Calu3 (cell line): ENCODE measurements around the gene CSAG1. TPM values are rescaled to one million over a fixed set of nuclear protein-coding genes. Genes with fewer than 3 reads are reported as not detected.
"Not testable (repeated sequence)": the region's sequence is repeated elsewhere in the genome, so short reads cannot be mapped to it uniquely, and the experiment has no call there.

ENCODE experiments used
- BruUV-seq: library from RNA; stranded (reverse); fragments of 400-500 nt; replicated peaks from 2 replicates; lab custom pipeline; 2021; lab: Mats Ljungman, UMichigan
- CTCF ChIA-PET: fragments of 300-600 bp; sonication (Branson Sonifier 250); formaldehyde crosslinking; loops from one replicate; lab custom pipeline; 2022; ENCODE audit warnings: antibody characterized with exemption; lab: Charles Lee
- DNase-seq: peaks from one replicate; pipeline ENCODE4 v3.0.0; 2022
- H3K27ac Mint-ChIP-seq: one replicate; pipeline ENCODE4 v1.8.0; 2022; ENCODE audit warnings: mixed read lengths; ENCODE audit not compliant: unreplicated experiment
- H3K27me3 Mint-ChIP-seq: one replicate; pipeline ENCODE4 v1.8.0; 2022; ENCODE audit warnings: mixed read lengths; ENCODE audit not compliant: unreplicated experiment
- H3K36me3 Mint-ChIP-seq: one replicate; pipeline ENCODE4 v1.8.0; 2022; ENCODE audit warnings: mild to moderate bottlenecking, moderate library complexity, mixed read lengths; ENCODE audit not compliant: insufficient read depth, unreplicated experiment
- H3K4me1 Mint-ChIP-seq: one replicate; pipeline ENCODE4 v1.8.0; 2022; ENCODE audit warnings: mild to moderate bottlenecking, low read depth, mixed read lengths; ENCODE audit not compliant: unreplicated experiment
- H3K4me3 Mint-ChIP-seq: one replicate; pipeline ENCODE4 v1.8.0; 2022; ENCODE audit warnings: mild to moderate bottlenecking, low read depth, moderate library complexity, mixed read lengths; ENCODE audit not compliant: unreplicated experiment
- H3K9me3 Mint-ChIP-seq: one replicate; pipeline ENCODE4 v1.8.0; 2022; ENCODE audit warnings: low read depth, mixed read lengths; ENCODE audit not compliant: unreplicated experiment
- CTCF ChIP-seq: fragments of 200-600 bp; IDR thresholded peaks from one replicate; pipeline ENCODE4 v1.8.0; 2022; ENCODE audit warnings: antibody characterized with exemption; ENCODE audit not compliant: unreplicated experiment
- intact Hi-C: fragments of 100-400 bp; cut with micrococcal nuclease; formaldehyde crosslinking; loops from one replicate; pipeline ENCODE4 v1.10.0; 2022; ENCODE audit not compliant: unreplicated experiment
- total RNA-seq: library from RNA; stranded (reverse); gene quantifications from 2 replicates; pipeline ENCODE4 v1.2.3, GENCODE V29; 2022

CSAG1 gene
- total RNA-seq, 1 experiment from 2014 or later = not detected

- no peak for TF ChIP-seq CTCF
- Mint-ChIP-seq H3K9me3 (no peaks in the 10 kb centered on the region), H3K4me1 (no peaks in the 10 kb centered on the region), H3K4me3 (no peak overlapping the region), H3K27me3 (peaks cover 25% of the 10 kb centered on the region), H3K36me3 (no peaks in the 10 kb centered on the region), H3K27ac (no peak overlapping the region)
- CTCF ChIA-PET = no interaction called here
- intact Hi-C loops = no loop called here
- no TSS peak for BruUV-seq
- DNase-seq = no peak
Measured at GRCh38 chrX:152725409-152725808, 8.1 kb downstream of the CSAG1 start.

- H3K4me1 Mint-ChIP-seq, H3K27me3 Mint-ChIP-seq, BruUV-seq, H3K27ac Mint-ChIP-seq, intact Hi-C loops, H3K4me3 Mint-ChIP-seq, H3K36me3 Mint-ChIP-seq, DNase-seq, CTCF ChIA-PET, H3K9me3 Mint-ChIP-seq: not testable (repeated sequence)
Measured at GRCh38 chrX:152713815-152714787, 19.4 kb downstream of the CSAG1 start, which contains the start of gene MAGEA2B. TSS of gene MAGEA2B (plus strand) at chrX:152714628. CDS start at chrX:152717107, 2,479 bp downstream.

GRCh38 chrX:152713195-152713594, 20.3 kb downstream of the CSAG1 start:
- H3K27ac Mint-ChIP-seq, H3K9me3 Mint-ChIP-seq, intact Hi-C loops, DNase-seq, CTCF ChIA-PET, H3K4me1 Mint-ChIP-seq, H3K36me3 Mint-ChIP-seq, BruUV-seq, H3K27me3 Mint-ChIP-seq, H3K4me3 Mint-ChIP-seq: not testable (repeated sequence)

- intact Hi-C loops, BruUV-seq, H3K9me3 Mint-ChIP-seq, H3K36me3 Mint-ChIP-seq, H3K4me3 Mint-ChIP-seq, H3K27me3 Mint-ChIP-seq, H3K27ac Mint-ChIP-seq, CTCF ChIA-PET, H3K4me1 Mint-ChIP-seq, DNase-seq: not testable (repeated sequence)
Measured at GRCh38 chrX:152709173-152709572, 24.3 kb downstream of the CSAG1 start, which contains the start of gene CSAG2. TSS of gene CSAG2 (minus strand) at chrX:152709273. CDS start at chrX:152709112, 161 bp downstream.

- intact Hi-C loops, CTCF ChIA-PET, H3K4me3 Mint-ChIP-seq, BruUV-seq, H3K27ac Mint-ChIP-seq, H3K4me1 Mint-ChIP-seq, H3K9me3 Mint-ChIP-seq, DNase-seq, H3K27me3 Mint-ChIP-seq, H3K36me3 Mint-ChIP-seq: not testable (repeated sequence)
Measured at GRCh38 chrX:152706500-152706899, 27.0 kb downstream of the CSAG1 start.

- H3K27me3 Mint-ChIP-seq, H3K4me3 Mint-ChIP-seq, DNase-seq, H3K36me3 Mint-ChIP-seq, intact Hi-C loops, CTCF ChIA-PET, BruUV-seq, H3K4me1 Mint-ChIP-seq, H3K9me3 Mint-ChIP-seq, H3K27ac Mint-ChIP-seq: not testable (repeated sequence)
Measured at GRCh38 chrX:152700390-152700789, 33.1 kb downstream of the CSAG1 start.

- H3K9me3 Mint-ChIP-seq, H3K4me3 Mint-ChIP-seq, H3K36me3 Mint-ChIP-seq, H3K4me1 Mint-ChIP-seq, BruUV-seq, DNase-seq, intact Hi-C loops, CTCF ChIA-PET, H3K27ac Mint-ChIP-seq, H3K27me3 Mint-ChIP-seq: not testable (repeated sequence)
Measured at GRCh38 chrX:152697952-152698931, 35.3 kb downstream of the CSAG1 start, which contains the start of gene MAGEA3. TSS of gene MAGEA3 (plus strand) at chrX:152698794. CDS start at chrX:152700833, 2,039 bp downstream.

GRCh38 chrX:152681012-152681411, 52.5 kb downstream of the CSAG1 start:
- H3K27ac Mint-ChIP-seq, H3K4me1 Mint-ChIP-seq, DNase-seq, H3K4me3 Mint-ChIP-seq, BruUV-seq, H3K27me3 Mint-ChIP-seq, CTCF ChIA-PET, H3K36me3 Mint-ChIP-seq, H3K9me3 Mint-ChIP-seq, intact Hi-C loops: not testable (repeated sequence)
